Measurements from ENCODE around the gene NME7.

DNA sequence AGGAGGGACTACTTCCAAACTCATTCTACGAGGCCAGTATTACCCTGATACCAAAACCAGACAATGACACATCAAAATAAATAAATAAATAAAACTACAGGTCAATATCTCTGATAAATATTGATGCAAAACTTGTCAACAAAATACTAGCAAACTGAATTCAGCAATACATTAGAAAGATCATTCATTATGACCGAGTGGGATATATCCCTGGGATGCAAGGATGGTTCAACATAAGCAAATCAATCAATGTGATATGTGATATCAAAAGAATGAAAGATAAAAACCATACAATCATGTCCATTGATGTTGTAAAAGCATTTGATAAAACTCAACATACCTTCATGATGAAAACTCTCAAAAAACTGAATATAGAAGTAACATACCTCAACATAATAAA is 36.7 kb downstream of the NME7 start:
- TF ChIP-seq EZH2phosphoT487 (IDR thresholded peaks at IDR 0.05; ENCODE audit: insufficient read depth, low read depth) (no peak), EZH2 (IDR thresholded peaks at IDR 0.05; ENCODE audit: insufficient read depth, poor library complexity, severe bottlenecking) (no peak)
